Central memory CD8-positive, alpha-beta T cell (primary cell): ENCODE measurements around the gene FNDC5.

ENCODE experiments used
- ATAC-seq: fragments of 150-1000 bp; cut with Tn5 transposase; replicated peaks from 2 replicates; pipeline ENCODE4 v1.10.0; 2022; ENCODE audit warnings: mild to moderate bottlenecking, moderate FRiP score, moderate number of reproducible peaks; ENCODE audit not compliant: poor library complexity, severe bottlenecking; ENCODE audit errors: extremely low read depth
- DNase-seq, 2 donors: peaks; one replicate each; pipeline ENCODE4 v3.0.0; 2021; ENCODE audit warnings: low spot score in 2 of 2
- H3K27ac Mint-ChIP-seq: one replicate; pipeline ENCODE4 v1.8.0; 2022; ENCODE audit warnings: low read depth, mild to moderate bottlenecking, moderate library complexity, mixed read lengths
- H3K27me3 Mint-ChIP-seq: one replicate; pipeline ENCODE4 v1.8.0; 2022; ENCODE audit warnings: mixed read lengths
- H3K36me3 Mint-ChIP-seq: one replicate; pipeline ENCODE4 v1.8.0; 2022; ENCODE audit warnings: mild to moderate bottlenecking, moderate library complexity, mixed read lengths; ENCODE audit not compliant: insufficient read depth
- H3K4me1 Mint-ChIP-seq: one replicate; pipeline ENCODE4 v1.8.0; 2022; ENCODE audit warnings: mixed read lengths
- H3K4me3 Mint-ChIP-seq: one replicate; pipeline ENCODE4 v1.8.0; 2022; ENCODE audit warnings: mild to moderate bottlenecking, moderate library complexity, mixed read lengths
- H3K9me3 Mint-ChIP-seq: one replicate; pipeline ENCODE4 v1.8.0; 2022; ENCODE audit warnings: mixed read lengths

FNDC5 gene

DNA sequence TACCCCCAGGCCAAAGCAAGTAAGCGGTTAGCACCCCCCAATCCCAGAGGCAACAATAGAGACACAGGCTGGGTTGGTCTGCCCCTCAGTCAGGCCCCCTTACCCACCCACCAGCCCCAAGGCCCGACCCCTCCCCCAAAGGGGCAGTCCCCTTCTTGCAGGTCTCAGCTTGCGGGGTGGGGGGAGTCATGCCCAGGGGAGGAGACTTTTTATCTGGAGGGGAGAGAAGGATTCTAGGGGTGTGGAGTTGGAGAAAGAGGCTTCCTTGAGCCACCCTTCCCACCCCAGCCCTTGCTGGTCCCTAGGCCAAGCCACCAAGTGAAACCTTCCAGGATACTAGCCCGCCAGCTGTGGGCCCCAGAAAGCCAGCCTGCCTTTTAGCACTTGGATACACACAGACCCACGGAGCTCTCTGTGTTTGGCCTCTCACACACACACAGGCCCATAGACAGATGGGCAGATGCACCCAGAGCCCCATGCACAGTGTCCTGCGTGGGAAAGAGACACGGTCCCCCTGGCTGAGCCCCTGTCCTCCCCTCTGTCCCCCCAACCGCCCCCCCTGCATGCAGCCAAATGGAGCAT is 23.4 kb upstream of the FNDC5 start:
- H3K27me3 Mint-ChIP-seq, result peaks cover 89% of the 10 kb centered on the region
- DNase-seq (no peak), ATAC-seq (no peak)
- H3K9me3 Mint-ChIP-seq, result no peaks in the 10 kb centered on the region
- H3K27ac Mint-ChIP-seq, result no peak overlapping the region
- peaks cover 8% of the 10 kb centered on the region for H3K36me3 Mint-ChIP-seq
- peak overlapping the region; percentile 70 for H3K4me3 Mint-ChIP-seq
- peaks cover 9% of the 10 kb centered on the region for H3K4me1 Mint-ChIP-seq

DNA sequence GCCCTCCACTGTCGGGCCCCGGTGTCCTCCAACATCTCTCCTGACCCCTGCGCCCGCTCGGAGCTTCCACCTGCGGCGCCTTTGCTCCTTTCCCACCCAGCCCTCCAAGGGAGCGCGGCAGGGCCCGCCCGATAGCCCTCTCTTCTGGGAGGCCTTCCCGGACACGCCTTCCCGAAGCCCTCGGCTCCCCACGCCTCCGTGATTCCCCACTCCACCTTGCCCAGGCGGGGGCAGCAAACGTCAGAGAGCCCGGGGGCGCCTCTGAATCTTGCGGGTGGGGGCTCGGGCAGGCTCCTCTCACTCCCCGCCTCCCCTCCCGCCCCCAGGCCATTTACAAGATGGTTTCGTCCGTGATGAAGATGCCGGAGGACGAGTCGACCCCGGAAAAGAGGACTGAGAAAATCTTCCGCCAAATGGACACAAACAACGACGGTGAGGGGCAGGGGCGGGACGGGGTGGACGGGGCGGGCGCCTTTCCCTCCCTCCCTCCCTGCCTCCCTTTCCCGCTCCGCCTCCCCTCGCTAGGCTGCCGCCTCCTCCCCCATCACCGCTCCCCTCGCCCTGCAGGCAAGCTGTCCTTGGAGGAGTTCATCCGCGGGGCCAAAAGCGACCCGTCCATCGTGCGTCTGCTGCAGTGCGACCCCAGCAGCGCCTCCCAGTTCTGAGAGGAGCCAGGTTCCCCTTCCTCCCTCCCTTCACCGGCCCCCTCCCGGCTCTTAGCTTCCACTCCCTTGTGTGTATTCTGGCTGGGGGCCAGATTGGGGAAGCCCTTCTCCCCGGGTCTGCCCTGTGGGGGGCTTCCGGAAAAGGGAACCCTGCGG is 22.7 kb upstream of the FNDC5 start:
- peaks cover 8% of the 10 kb centered on the region for H3K36me3 Mint-ChIP-seq
- H3K4me3 Mint-ChIP-seq, result peak overlapping the region; percentile 70
- no peaks in the 10 kb centered on the region for H3K9me3 Mint-ChIP-seq
- no peak for ATAC-seq
- H3K27ac Mint-ChIP-seq, result no peak overlapping the region
- DNase-seq, result no peak
- H3K4me1 Mint-ChIP-seq, result peaks cover 9% of the 10 kb centered on the region
- peaks cover 89% of the 10 kb centered on the region for H3K27me3 Mint-ChIP-seq

DNA sequence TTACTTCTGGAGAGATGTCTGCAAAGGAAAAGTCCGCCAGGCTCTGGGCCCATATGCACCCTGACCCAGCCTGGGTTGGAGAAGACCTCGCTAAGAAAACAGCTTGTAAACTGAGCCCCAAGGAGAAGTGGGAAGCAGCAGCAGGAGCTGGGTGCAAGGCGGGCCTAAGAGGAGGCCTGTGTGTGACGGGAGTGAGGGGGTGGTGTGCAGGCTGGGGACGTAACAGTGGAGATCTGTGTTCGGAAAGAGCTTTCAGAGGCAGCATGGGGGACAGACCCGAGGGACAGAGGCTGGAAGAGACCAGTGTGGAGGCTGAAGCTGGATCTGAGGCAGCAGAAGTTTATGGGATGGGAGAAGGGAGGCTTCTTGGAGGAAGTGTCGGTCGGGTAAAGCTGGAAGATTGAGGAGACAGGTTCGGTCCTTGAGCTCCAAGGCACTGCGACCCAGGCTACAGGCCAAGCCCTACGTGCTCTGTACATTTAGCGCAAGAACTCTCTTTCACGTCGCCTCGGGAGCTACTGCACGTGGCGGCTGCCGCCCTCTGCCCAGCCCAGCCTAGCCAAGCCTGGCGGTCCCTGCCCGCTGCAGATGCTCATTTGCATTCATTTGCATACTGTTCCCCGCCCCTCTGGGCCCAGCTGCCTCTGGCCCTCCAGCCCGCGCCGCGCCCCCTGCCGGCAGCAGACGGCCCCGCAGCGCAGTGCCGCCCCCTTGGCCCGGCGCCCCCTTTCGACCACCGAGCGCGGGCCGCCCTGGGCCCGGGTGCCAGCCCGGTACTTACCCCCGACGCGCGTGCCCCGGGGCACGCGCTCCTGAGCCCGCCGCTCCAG is 21.9 kb upstream of the FNDC5 start:
- no peak for ATAC-seq
- H3K27me3 Mint-ChIP-seq, result peaks cover 92% of the 10 kb centered on the region
- H3K36me3 Mint-ChIP-seq, result peaks cover 8% of the 10 kb centered on the region

DNA sequence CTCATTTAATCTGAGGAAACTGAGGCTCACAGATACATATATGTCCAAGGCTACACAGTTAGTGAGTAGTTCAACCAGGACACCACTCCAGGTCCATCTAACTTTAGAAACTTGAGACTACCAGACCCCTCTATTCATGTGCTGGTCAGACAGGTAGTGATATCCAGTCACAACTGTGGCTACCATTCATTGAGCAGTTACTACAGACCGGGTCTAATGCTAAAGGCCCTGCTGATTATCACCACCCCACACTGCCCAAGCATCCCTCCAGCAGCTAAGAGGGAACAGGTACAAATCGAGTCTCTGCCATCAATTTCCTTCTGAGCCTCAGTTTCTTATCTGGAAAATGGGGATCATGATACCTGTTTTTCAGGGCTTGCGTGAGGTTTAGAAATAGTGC is 20.9 kb upstream of the FNDC5 start:
- H3K4me1 Mint-ChIP-seq, result peaks cover 14% of the 10 kb centered on the region
- ATAC-seq (no peak), DNase-seq (no peak)
- H3K27ac Mint-ChIP-seq, result no peak overlapping the region
- peaks cover 8% of the 10 kb centered on the region for H3K36me3 Mint-ChIP-seq
- no peaks in the 10 kb centered on the region for H3K9me3 Mint-ChIP-seq
- H3K27me3 Mint-ChIP-seq, result peaks cover 92% of the 10 kb centered on the region
- peak overlapping the region; percentile 70 for H3K4me3 Mint-ChIP-seq

More for the DNA sequence above, 21.9 kb upstream of the FNDC5 start:
- Mint-ChIP-seq H3K9me3 (no peaks in the 10 kb centered on the region), H3K4me1 (peaks cover 9% of the 10 kb centered on the region), H3K4me3 (peak overlapping the region; percentile 70), H3K27ac (no peak overlapping the region)
- DNase-seq, result no peak

DNA sequence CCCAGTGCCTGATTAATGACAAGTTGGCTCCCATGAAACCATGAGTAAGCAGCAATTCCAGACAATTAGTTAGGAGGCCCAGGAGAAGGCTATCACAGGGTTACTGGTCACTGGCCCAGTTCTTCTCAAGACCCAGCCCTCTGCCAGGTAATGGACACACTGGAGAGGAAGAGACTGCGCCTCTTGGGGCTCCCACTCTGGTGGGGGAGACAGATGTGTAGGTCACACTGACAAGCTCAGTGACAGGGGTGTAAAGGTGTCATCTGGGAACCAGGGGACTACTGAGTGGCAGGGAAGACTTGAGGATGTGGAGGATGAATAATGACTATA is 20.5 kb upstream of the FNDC5 start:
- peaks cover 8% of the 10 kb centered on the region for H3K36me3 Mint-ChIP-seq
- H3K4me3 Mint-ChIP-seq, result no peak overlapping the region
- ATAC-seq (no peak), DNase-seq (no peak)
- no peaks in the 10 kb centered on the region for H3K9me3 Mint-ChIP-seq
- peaks cover 14% of the 10 kb centered on the region for H3K4me1 Mint-ChIP-seq
- H3K27ac Mint-ChIP-seq, result no peak overlapping the region
- H3K27me3 Mint-ChIP-seq, result peaks cover 90% of the 10 kb centered on the region

DNA sequence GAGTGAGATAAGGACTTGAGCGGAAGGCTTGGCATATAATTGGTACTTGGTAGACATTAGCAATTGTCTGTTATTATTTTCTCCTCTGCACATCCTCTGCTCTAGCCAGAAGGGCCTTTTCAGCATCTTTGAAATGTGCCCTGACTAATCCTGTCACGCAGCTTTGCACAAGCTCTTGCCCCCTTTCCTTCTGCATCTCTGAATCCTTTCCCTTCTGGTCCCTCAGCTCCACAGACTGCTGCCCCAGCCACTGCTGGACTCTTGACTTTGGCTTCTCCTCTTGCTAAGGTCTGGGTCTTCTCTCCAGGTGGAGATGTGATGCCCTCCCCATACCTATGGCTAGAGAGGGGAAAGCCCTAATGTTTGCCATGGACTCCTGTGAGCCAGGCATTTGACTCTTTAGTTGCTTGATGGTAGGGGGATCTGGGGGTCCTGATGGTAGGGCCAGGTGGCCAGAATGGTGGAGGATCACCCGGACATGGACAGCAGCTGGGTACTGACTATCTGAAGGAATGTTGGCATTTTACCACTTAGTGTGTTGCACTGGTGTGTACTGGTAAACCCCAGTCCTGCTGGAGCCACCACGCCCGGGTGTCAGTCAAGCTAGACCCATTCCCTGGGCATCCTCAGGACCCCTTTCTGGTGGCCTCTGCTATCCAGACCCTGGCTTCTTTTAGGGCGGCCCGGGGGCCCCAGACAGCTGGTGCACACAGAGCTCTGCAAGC is 20.0 kb upstream of the FNDC5 start:
- peaks cover 90% of the 10 kb centered on the region for H3K27me3 Mint-ChIP-seq
- no peaks in the 10 kb centered on the region for H3K9me3 Mint-ChIP-seq
- ATAC-seq (no peak), DNase-seq (no peak)
- peaks cover 8% of the 10 kb centered on the region for H3K36me3 Mint-ChIP-seq
- H3K4me1 Mint-ChIP-seq, result peaks cover 17% of the 10 kb centered on the region
- H3K4me3 Mint-ChIP-seq, result no peak overlapping the region
- H3K27ac Mint-ChIP-seq, result no peak overlapping the region

DNA sequence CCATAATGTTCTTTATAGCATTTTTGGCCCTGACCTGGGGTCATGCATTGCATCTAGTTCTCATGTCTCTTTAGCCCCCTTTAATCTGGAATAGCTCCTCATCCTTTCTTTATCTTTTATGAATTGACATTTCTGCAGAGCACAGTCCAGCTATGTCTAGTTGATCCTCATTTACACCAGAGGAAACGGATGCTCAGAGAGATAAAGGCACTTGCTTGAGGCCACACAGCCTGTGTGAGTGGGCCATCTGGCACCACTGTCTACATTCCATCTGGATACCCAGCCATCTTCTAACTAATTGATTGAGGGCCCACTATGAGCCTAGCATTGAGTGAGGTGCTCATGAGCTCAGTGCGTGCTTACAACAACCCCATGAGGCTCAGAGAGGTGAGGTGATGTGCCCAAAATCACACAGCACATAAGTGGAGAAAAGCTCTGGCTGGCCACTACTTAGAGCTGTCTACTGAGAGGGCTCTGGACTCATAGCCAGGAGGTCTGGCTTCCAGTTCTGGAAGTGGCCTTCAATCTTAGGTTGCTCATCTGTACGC is 19.1 kb upstream of the FNDC5 start:
- ATAC-seq (no peak), DNase-seq (no peak)
- peaks cover 91% of the 10 kb centered on the region for H3K27me3 Mint-ChIP-seq
- H3K4me3 Mint-ChIP-seq, result no peak overlapping the region
- H3K4me1 Mint-ChIP-seq, result peaks cover 22% of the 10 kb centered on the region
- peaks cover 13% of the 10 kb centered on the region for H3K36me3 Mint-ChIP-seq
- no peak overlapping the region for H3K27ac Mint-ChIP-seq
- no peaks in the 10 kb centered on the region for H3K9me3 Mint-ChIP-seq

DNA sequence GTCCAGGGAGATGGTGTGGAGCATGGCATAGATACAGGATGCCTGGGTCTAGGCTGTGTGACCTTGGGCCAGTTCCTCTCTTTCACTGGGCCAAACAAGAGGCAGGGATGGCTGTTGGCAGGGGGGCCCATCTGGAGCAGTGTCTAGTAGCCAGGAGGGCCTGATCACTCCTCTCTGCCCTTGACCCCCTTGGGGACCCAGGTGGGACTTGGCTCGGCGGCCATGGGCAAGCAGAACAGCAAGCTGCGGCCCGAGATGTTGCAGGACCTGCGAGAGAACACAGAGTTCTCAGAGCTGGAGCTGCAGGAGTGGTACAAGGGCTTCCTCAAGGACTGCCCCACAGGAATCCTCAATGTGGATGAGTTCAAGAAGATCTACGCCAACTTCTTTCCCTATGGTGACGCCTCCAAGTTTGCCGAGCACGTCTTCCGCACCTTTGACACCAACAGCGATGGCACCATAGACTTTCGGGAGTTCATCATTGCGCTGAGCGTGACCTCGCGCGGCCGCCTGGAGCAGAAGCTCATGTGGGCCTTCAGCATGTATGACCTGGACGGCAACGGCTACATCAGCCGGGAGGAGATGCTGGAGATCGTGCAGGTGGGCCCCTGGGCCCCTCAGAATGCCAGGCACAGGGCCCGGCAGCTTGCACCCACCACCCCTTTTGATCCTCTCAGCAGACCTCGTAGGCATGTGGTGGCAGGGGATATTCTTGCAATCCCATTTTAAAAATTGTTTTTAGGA is 18.1 kb upstream of the FNDC5 start:
- H3K9me3 Mint-ChIP-seq, result no peaks in the 10 kb centered on the region
- H3K27ac Mint-ChIP-seq, result no peak overlapping the region
- H3K4me1 Mint-ChIP-seq, result peaks cover 22% of the 10 kb centered on the region
- peaks cover 13% of the 10 kb centered on the region for H3K36me3 Mint-ChIP-seq
- no peak for DNase-seq
- H3K27me3 Mint-ChIP-seq, result peaks cover 98% of the 10 kb centered on the region
- no peak overlapping the region for H3K4me3 Mint-ChIP-seq
- ATAC-seq, result no peak

DNA sequence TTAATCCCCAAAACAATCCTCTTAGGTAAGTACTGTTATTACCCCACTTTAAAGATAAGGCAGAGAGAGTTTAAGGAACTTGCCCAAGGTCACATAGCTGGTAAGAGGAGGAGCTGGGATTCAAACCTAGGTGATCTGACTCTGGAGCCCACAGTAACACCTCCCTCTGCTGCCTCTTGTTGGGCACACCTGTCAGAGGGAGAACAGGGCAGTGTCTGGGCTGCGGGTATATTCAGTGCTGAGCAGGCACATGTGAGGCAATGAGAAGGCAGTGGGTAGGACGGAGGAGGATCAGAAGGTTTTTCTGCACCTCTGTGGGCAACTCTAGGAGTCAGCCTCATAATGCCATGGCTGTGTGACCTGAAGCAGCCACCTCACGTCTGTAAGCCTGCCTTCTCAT is 17.4 kb upstream of the FNDC5 start:
- H3K4me1 Mint-ChIP-seq, result peaks cover 22% of the 10 kb centered on the region
- no peak for DNase-seq
- no peak for ATAC-seq
- peaks cover 12% of the 10 kb centered on the region for H3K36me3 Mint-ChIP-seq
- H3K4me3 Mint-ChIP-seq, result no peak overlapping the region
- H3K9me3 Mint-ChIP-seq, result no peaks in the 10 kb centered on the region
- peaks cover 98% of the 10 kb centered on the region for H3K27me3 Mint-ChIP-seq
- H3K27ac Mint-ChIP-seq, result no peak overlapping the region

DNA sequence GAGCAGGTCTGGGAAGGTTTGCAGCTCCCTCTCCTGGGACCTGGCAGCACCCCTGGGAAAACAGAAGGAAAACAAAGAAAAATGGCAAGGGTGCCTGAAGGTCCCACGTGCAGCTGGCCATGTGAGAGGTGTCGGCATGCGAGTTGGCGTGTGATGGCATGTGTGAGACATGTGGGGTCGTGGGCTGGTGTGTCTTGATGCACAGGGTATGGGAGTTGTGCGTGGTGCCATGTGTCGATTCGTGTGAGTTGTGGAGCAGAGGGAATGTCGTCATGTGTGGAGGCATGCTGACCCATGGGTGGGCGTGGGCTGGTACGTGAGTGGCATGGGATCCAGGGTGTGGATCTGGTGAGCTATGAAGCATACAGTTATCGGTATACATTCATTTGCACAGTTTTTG is 16.9 kb upstream of the FNDC5 start:
- peaks cover 11% of the 10 kb centered on the region for H3K36me3 Mint-ChIP-seq
- H3K4me3 Mint-ChIP-seq, result no peak overlapping the region
- no peaks in the 10 kb centered on the region for H3K9me3 Mint-ChIP-seq
- H3K27ac Mint-ChIP-seq, result no peak overlapping the region
- ATAC-seq (no peak), DNase-seq (no peak)
- H3K4me1 Mint-ChIP-seq, result peaks cover 22% of the 10 kb centered on the region
- H3K27me3 Mint-ChIP-seq, result peaks cover 93% of the 10 kb centered on the region

DNA sequence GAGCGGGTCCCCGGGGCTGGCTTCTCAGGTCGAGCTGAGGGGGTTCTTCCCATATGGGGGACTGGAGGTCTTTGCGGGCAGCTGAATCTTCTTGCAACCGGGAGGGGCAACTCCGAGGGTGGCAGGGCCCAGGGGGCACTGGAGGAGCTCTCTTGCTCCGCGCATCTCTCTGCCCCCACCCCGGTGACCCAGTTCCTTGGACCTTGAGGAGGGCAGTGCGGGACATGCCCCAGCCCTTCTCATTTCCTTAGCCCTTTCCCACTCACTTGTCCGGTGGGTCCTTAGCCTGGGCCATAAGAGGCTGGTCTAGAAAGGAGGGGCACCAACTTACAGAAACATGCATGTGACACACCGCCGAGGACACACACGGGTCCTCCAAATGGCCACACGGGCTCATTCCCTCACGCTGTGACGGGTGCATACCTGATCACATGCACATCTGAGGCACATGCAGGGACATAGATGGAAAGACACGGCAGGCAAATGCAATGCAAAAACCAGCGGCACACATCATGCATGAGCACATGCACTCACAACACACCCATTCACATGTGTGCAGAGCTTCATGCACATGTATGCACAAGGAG is 16.2 kb upstream of the FNDC5 start:
- Mint-ChIP-seq H3K36me3 (peaks cover 5% of the 10 kb centered on the region), H3K27ac (no peak overlapping the region), H3K9me3 (no peaks in the 10 kb centered on the region), H3K4me1 (peaks cover 15% of the 10 kb centered on the region), H3K27me3 (peaks cover 86% of the 10 kb centered on the region), H3K4me3 (no peak overlapping the region)
- ATAC-seq (no peak), DNase-seq (no peak)
